Mucosa of descending colon (tissue), 3 donors: ENCODE results near the gene PHETA1. TPM values are rescaled to one million over a fixed set of nuclear protein-coding genes. Genes with fewer than 3 reads are reported as not detected.

ENCODE experiments used
- ATAC-seq: fragments of 200-7000 bp; cut with Tn5 transposase; one replicate; pipeline ENCODE4 v1.9.1; 2020; ENCODE audit warnings: mild to moderate bottlenecking, moderate library complexity
- DNase-seq, 3 donors: peaks; one replicate each; pipeline ENCODE4 v3.0.0-alpha.2; 2020
- H3K36me3 ChIP-seq: fragments of 200-600 bp; one replicate; pipeline ENCODE4 v1.8.0; 2021; ENCODE audit warnings: low read depth, mild to moderate bottlenecking
- H3K4me1 ChIP-seq: fragments of 200-600 bp; one replicate; pipeline ENCODE4 v1.8.0; 2021; ENCODE audit warnings: low read depth, mild to moderate bottlenecking
- H3K4me3 ChIP-seq: fragments of 200-600 bp; one replicate; pipeline ENCODE4 v1.8.0; 2021; ENCODE audit warnings: mild to moderate bottlenecking
- H3K9me3 ChIP-seq: fragments of 200-600 bp; one replicate; pipeline ENCODE4 v1.8.0; 2021; ENCODE audit warnings: mild to moderate bottlenecking
- CTCF ChIP-seq: fragments of 200-600 bp; IDR thresholded peaks from one replicate; pipeline ENCODE4 v1.8.0; 2022; ENCODE audit warnings: antibody characterized with exemption, mild to moderate bottlenecking
- intact Hi-C, 2 donors: fragments of 100-400 bp; cut with DNase I in 1 of 2; cut with micrococcal nuclease in 1 of 2; formaldehyde crosslinking; loops; one replicate each; pipeline versions ENCODE4 v1.11.0 to v1.11.1; 2022; cut with DNase I, micrococcal nuclease
- total RNA-seq, 3 donors: library from RNA; stranded (reverse); fragmentation: NEBNext Ultra II Directional in 2 of 3; extraction: Animal tissue kit (Norgen Biotek cat#: 25700) in 2 of 3; gene quantifications; one replicate each; pipeline versions ENCODE4 v1.2.1 to v1.2.4, GENCODE V29; 2021 to 2023
- donor health status: DM: no; HTN: no; CAD: no; lungs with moderate emphysema.
- donor health status: DM: no; HTN: no; CAD: no.
- donor health status: DM: no; HTN: yes; CAD: no.

The PHETA1 gene
- total RNA-seq, 3 donors from 2014 or later, result 21.4 to 39.8 (median 23.4) TPM

- no peaks in the 10 kb centered on the region for H3K36me3 ChIP-seq
- no peaks in the 10 kb centered on the region for H3K4me1 ChIP-seq
- intact Hi-C loops, result no loop called here
- H3K4me3 ChIP-seq, result no peak overlapping the region
- no peak for DNase-seq
- no peak for TF ChIP-seq CTCF
- no peak for ATAC-seq
- no peaks in the 10 kb centered on the region for H3K9me3 ChIP-seq
These were observed 52.2 kb downstream of the PHETA1 start for GRCh38 chr12:111316671-111317070.

- Histone ChIP-seq H3K9me3 (no peaks in the 10 kb centered on the region), H3K36me3 (no peaks in the 10 kb centered on the region), H3K4me1 (no peaks in the 10 kb centered on the region), H3K4me3 (no peak overlapping the region)
- TF ChIP-seq CTCF, result no peak
- intact Hi-C loops, result loop anchor here in 1 of 2 donors (5.0 kb wide), 1 partner anchor 378 kb away; no protein-coding TSS in a partner anchor
- ATAC-seq (no peak), DNase-seq (no peak)
These were observed 53.8 kb downstream of the PHETA1 start for GRCh38 chr12:111314953-111315539.

- no peaks in the 10 kb centered on the region for H3K4me1 ChIP-seq
- intact Hi-C loops, result loop anchor here (2.0 to 5.0 kb wide), 2 partner anchors 377 kb away; no protein-coding TSS in a partner anchor
- no peaks in the 10 kb centered on the region for H3K9me3 ChIP-seq
- DNase-seq (peak; percentile 60 to 70 (median 66)), ATAC-seq (peak; percentile 74)
- no peaks in the 10 kb centered on the region for H3K36me3 ChIP-seq
- no peak overlapping the region for H3K4me3 ChIP-seq
- peak; percentile 81 for TF ChIP-seq CTCF
These were observed 55.0 kb downstream of the PHETA1 start for GRCh38 chr12:111313833-111314259.

- Histone ChIP-seq H3K4me3 (no peak overlapping the region), H3K4me1 (no peaks in the 10 kb centered on the region), H3K36me3 (no peaks in the 10 kb centered on the region), H3K9me3 (no peaks in the 10 kb centered on the region)
- no peak for ATAC-seq
- DNase-seq, result no peak
- intact Hi-C loops, result loop anchor here (2.0 to 5.0 kb wide), 2 partner anchors 375 to 376 kb away; no protein-coding TSS in a partner anchor
- TF ChIP-seq CTCF, result no peak
These were observed 56.2 kb downstream of the PHETA1 start for GRCh38 chr12:111312708-111313107.

- ATAC-seq, result no peak
- no peaks in the 10 kb centered on the region for H3K36me3 ChIP-seq
- no peak overlapping the region for H3K4me3 ChIP-seq
- H3K4me1 ChIP-seq, result no peaks in the 10 kb centered on the region
- no peak for TF ChIP-seq CTCF
- intact Hi-C loops, result loop anchor here (2.0 to 5.0 kb wide), 2 partner anchors 375 kb away; no protein-coding TSS in a partner anchor
- no peak for DNase-seq
- no peaks in the 10 kb centered on the region for H3K9me3 ChIP-seq
These were observed 56.9 kb downstream of the PHETA1 start for GRCh38 chr12:111312016-111312415.
